ENCODE results near the gene NR1H3.
"Not testable (repeated sequence)": the region's sequence is repeated elsewhere in the genome, so short reads cannot be mapped to it uniquely, and the experiment has no call there.

The NR1H3 gene

GRCh38 chr11:47308050-47308823 lies 50.4 kb downstream of the NR1H3 start:
- no peak for DNase-seq

DNA sequence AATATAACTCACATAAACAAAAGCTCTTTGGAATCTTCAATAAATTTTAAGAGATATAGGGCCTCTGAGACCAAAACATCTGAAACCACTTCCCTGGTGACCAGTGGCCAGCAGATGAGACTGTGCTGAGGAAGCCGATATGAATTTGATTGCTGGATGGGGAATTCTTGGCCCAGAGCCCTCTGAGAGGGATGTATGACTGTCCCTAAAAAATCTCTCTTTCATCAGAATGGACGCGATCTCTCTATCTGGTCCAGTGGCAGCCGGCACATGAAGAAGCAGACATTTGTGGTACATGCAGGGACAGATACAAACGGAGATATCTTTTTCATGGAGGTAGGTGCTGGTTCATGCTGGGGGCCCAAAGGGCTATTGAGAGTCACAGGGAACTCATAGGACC lies 57.2 kb downstream of the NR1H3 start:
- DNase-seq: no peak

DNA sequence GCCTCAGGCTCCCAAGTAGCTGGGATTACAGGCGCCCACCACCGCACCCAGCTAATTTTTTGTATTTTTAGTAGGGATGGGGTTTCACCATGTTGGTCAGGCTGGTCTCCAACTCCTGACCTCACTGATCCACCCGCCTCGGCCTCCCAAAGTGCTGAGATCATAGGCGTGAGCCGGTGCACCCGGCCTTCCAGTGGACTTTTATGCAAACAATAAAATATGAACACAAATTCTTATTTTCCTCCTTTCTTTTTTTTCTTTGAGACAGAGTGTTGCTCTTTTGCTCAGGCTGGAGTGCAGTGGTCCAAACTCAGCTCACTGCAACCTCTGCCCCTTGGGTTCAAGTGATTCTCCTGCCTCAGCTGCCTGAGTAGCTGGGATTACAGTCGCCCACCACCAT lies 58.7 kb downstream of the NR1H3 start:
- DNase-seq: not testable (repeated sequence)

DNA sequence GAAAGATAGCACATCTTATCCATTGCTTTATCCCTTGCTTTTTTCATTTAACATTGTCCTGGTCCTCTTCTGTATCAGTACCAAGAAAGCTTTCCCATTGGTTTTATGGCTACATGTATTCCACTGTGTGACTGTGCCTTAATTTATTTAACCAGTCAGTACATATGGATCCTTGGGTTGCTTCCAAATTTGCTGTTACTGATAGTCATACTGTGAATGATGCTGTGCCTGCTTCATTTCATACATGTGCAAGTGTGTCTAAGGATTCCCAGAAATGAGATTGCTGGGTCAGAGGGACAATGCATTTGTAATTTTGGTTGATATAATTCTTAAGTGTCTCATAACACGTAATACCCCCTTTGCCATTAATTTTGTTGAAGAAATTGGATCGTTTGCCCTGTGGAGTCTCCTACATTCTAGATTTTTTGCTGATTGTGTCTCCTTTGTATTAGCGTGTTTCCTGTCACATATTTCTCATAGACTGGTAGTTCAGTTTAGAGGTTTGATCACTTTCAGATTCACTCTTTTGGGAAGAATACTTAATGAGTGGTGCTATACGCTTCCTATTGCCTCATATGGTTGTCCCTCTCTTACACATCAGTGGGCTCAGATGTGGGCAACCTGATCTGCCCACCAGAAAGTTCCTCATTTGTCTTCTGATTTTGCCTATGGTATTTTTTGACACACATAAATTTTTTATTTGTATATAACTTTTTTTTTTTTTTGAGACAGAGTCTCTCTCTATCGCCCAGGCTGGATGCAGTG lies 59.5 kb downstream of the NR1H3 start:
- no peak for DNase-seq

GRCh38 chr11:47318166-47318565 lies 60.4 kb downstream of the NR1H3 start:
- DNase-seq: no peak

Data from activated CD4-positive, alpha-beta T cell treated with anti-CD3 and anti-CD28 coated beads for 4 hours (primary cell).